Activated T-cell treated with anti-CD3 and anti-CD28 coated beads, Interleukin-2, amount 50 U/mL, for 48 hours (primary cell): ENCODE results near the gene DPPA5.
"Not testable (repeated sequence)": the region's sequence is repeated elsewhere in the genome, so short reads cannot be mapped to it uniquely, and the experiment has no call there.

Source experiments
- DNase-seq, 2 experiments: peaks; one replicate each; pipeline ENCODE4 v3.0.0-alpha.2; 2020

DPPA5 gene

GRCh38 chr6:73353636-73354593 is at the start of gene DPPA5:
DPPA5 (minus strand) TSS chr6:73354276; CDS start chr6:73354225, 51 bp downstream.
- no peak for DNase-seq

- no peak for DNase-seq
These were observed 46.6 kb upstream of the DPPA5 start for GRCh38 chr6:73400656-73401055.

GRCh38 chr6:73395875-73396274 is 41.8 kb upstream of the DPPA5 start:
- DNase-seq = no peak

- peak in 1 of 2 experiments; percentile 19 for DNase-seq
These were observed 40.7 kb upstream of the DPPA5 start, which contains the start of gene DDX43 for GRCh38 chr6:73394577-73395354. DDX43 (plus strand) TSS chr6:73394828; CDS start chr6:73394906, 78 bp downstream.

- DNase-seq = no peak
These were observed 39.2 kb upstream of the DPPA5 start for GRCh38 chr6:73393278-73393677.

- DNase-seq = not testable (repeated sequence)
These were observed 38.1 kb upstream of the DPPA5 start for GRCh38 chr6:73392188-73392587.

- DNase-seq = no peak
These were observed 37.6 kb upstream of the DPPA5 start for GRCh38 chr6:73391675-73392074.

GRCh38 chr6:73389854-73390253 is 35.8 kb upstream of the DPPA5 start:
- DNase-seq = no peak

GRCh38 chr6:73388800-73389512 is 34.9 kb upstream of the DPPA5 start:
- DNase-seq = peak; percentile 59 to 69

GRCh38 chr6:73388433-73388799 is 34.3 kb upstream of the DPPA5 start:
- DNase-seq = no peak

GRCh38 chr6:73382462-73383113 is 28.5 kb upstream of the DPPA5 start:
- no peak for DNase-seq

- not testable (repeated sequence) for DNase-seq
These were observed 27.5 kb upstream of the DPPA5 start for GRCh38 chr6:73381531-73381930.

- DNase-seq = no peak
These were observed 23.1 kb upstream of the DPPA5 start for GRCh38 chr6:73377225-73377624.

GRCh38 chr6:73375216-73375615 is 21.1 kb upstream of the DPPA5 start:
- no peak for DNase-seq

GRCh38 chr6:73372516-73372915 is 18.4 kb upstream of the DPPA5 start:
- no peak for DNase-seq

- DNase-seq = no peak
These were observed 17.9 kb upstream of the DPPA5 start for GRCh38 chr6:73371984-73372383.

- DNase-seq = no peak
These were observed 15.5 kb upstream of the DPPA5 start, which contains the start of gene OOEP for GRCh38 chr6:73369563-73369962. OOEP (minus strand) TSS chr6:73369897; CDS start chr6:73369792, 105 bp downstream.

- no peak for DNase-seq
These were observed 15.1 kb upstream of the DPPA5 start for GRCh38 chr6:73369157-73369556.

GRCh38 chr6:73368675-73369074 is 14.6 kb upstream of the DPPA5 start:
- no peak for DNase-seq

- no peak for DNase-seq
These were observed 13.8 kb upstream of the DPPA5 start for GRCh38 chr6:73367761-73368355.

GRCh38 chr6:73364549-73364948 is 10.5 kb upstream of the DPPA5 start:
- DNase-seq = no peak

- DNase-seq = no peak
These were observed 10.0 kb upstream of the DPPA5 start for GRCh38 chr6:73364121-73364520.
